GM19238 (cell line): ENCODE measurements around the gene SGK1.
"Not testable (repeated sequence)": the region's sequence is repeated elsewhere in the genome, so short reads cannot be mapped to it uniquely, and the experiment has no call there.

Source experiments
- DNase-seq: peaks from one replicate; pipeline ENCODE4 v3.0.0; 2011; ENCODE audit warnings: low spot score; ENCODE audit not compliant: insufficient read length

The SGK1 gene

GRCh38 chr6:134328138-134328537 is 10.2 kb upstream of the SGK1 start:
- DNase-seq: no peak

- not testable (repeated sequence) for DNase-seq
Observed at GRCh38 chr6:134326192-134326591, 8.3 kb upstream of the SGK1 start.

GRCh38 chr6:134324766-134325165 is 6.9 kb upstream of the SGK1 start:
- DNase-seq: no peak

GRCh38 chr6:134324141-134324540 is 6.2 kb upstream of the SGK1 start:
- DNase-seq: no peak

- DNase-seq: no peak
Observed at GRCh38 chr6:134323698-134324097, 5.8 kb upstream of the SGK1 start.

GRCh38 chr6:134323294-134323693 is 5.4 kb upstream of the SGK1 start:
- DNase-seq: no peak

- no peak for DNase-seq
Observed at GRCh38 chr6:134322216-134322615, 4.3 kb upstream of the SGK1 start.

- no peak for DNase-seq
Observed at GRCh38 chr6:134321246-134321645, 3.3 kb upstream of the SGK1 start.

- not testable (repeated sequence) for DNase-seq
Observed at GRCh38 chr6:134319686-134320085, 1.8 kb upstream of the SGK1 start.

- no peak for DNase-seq
Observed at GRCh38 chr6:134318974-134319281, 1.0 kb upstream of the SGK1 start.

GRCh38 chr6:134318236-134318973 is 493 bp upstream of the SGK1 start:
- DNase-seq: no peak

GRCh38 chr6:134316733-134317431 is 1.0 kb downstream of the SGK1 start:
- no peak for DNase-seq

GRCh38 chr6:134315974-134316441 is 1.9 kb downstream of the SGK1 start:
- no peak for DNase-seq

- DNase-seq: no peak
Observed at GRCh38 chr6:134315189-134315588, 2.7 kb downstream of the SGK1 start.

- DNase-seq: no peak
Observed at GRCh38 chr6:134314006-134314821, 3.7 kb downstream of the SGK1 start.

GRCh38 chr6:134312038-134312660 is 5.8 kb downstream of the SGK1 start:
- no peak for DNase-seq

- no peak for DNase-seq
Observed at GRCh38 chr6:134310817-134311216, 7.1 kb downstream of the SGK1 start.

- DNase-seq: no peak
Observed at GRCh38 chr6:134309983-134310605, 7.8 kb downstream of the SGK1 start.

- no peak for DNase-seq
Observed at GRCh38 chr6:134309227-134309626, 8.7 kb downstream of the SGK1 start.

- no peak for DNase-seq
Observed at GRCh38 chr6:134308800-134309199, 9.1 kb downstream of the SGK1 start.

- DNase-seq: no peak
Observed at GRCh38 chr6:134307870-134308269, 10.0 kb downstream of the SGK1 start.
